HS-5 (cell line): ENCODE results near the gene LUC7L3.
"Not testable (repeated sequence)": the region's sequence is repeated elsewhere in the genome, so short reads cannot be mapped to it uniquely, and the experiment has no call there.

Experiments used
- DNase-seq: peaks from one replicate; pipeline ENCODE4 v3.0.0-alpha.2; 2012; ENCODE audit warnings: low read depth

Gene LUC7L3

DNA sequence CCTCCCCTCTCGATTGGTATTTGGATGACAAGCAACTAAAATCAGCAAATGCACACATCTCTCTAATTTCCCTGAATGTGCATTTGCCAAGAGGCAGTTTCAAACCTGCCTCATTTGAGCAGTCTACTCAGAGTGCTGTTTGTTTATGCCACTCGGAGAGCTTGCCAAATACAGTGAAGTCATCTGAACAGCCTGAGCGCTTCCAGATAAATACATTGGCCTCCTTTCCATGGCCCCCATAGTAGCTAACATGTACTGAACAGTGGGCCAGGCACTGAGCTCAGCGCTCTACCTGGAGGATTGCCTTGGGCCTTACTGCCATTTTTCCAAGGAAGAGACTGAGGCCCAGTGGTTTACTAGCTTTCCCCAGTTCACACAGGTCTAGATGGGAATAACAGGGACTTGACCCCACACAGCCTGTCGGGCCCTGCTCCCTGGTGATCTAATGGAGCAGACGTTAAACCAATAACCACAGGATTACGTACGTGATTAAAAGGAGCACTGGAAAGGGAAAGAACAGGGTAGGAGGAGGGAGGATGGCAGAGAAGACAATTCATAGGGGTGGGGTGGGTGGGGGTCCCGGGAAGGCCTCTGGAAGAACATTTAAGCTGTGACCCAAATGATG lies 66.7 kb downstream of the LUC7L3 start:
- DNase-seq = no peak

DNA sequence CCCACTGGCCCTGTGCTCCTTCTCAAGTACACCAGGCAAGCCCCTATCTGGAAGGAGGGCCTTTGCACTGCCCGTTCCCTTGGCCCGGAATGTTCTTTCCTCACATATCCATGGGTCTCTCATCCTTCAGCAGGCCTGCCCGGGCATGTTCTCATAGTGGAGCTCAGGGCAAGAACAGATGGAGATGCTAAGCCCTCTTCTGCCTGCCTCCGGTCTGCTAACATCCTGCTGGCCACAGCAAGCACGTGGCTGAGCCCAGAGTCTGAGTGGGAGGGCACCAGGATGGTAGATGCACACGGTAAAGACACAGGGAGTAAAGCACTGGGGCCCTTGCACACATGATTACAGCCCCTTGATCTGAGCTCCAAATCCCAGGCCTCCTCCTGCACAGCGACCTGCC lies 67.7 kb downstream of the LUC7L3 start:
- no peak for DNase-seq

DNA sequence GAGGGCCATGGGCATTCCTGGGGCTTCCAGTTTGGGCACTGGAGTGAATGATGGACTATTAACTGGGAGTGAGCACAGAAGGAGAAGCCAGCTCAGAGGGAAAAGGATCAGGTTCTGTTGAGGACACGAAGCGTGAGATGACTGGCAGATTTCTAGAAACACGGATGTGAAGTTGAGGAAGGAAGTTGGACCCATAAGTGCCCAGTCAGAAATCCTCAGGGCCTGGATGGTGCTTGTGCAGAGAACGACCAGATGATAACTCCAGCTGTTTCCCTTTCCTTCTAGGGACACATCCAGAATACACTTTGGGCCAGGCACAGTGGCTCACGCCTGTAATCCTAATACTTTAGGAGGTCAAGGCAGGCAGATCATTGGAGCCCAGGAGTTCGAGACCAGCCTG lies 71.2 kb downstream of the LUC7L3 start:
- no peak for DNase-seq

DNA sequence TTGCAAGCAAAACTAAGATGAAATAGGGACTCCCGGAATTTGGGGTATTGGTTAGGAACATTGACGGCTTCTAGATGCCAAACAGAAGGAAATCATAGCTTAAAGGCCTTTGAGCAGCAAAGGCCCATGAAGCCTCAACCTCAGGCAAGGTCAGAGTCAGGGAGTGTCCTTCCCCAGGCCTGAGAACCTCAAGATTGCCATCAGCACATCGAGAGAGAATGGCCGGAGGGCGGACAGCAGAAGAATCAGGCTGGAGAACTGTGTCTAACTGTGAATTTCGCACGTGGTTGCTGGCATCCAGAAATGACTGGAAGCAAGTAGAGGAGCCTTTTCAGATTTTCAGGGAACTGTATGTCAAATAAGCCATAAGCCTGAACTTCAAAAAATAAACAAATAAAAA lies 72.7 kb downstream of the LUC7L3 start:
- DNase-seq = no peak

DNA sequence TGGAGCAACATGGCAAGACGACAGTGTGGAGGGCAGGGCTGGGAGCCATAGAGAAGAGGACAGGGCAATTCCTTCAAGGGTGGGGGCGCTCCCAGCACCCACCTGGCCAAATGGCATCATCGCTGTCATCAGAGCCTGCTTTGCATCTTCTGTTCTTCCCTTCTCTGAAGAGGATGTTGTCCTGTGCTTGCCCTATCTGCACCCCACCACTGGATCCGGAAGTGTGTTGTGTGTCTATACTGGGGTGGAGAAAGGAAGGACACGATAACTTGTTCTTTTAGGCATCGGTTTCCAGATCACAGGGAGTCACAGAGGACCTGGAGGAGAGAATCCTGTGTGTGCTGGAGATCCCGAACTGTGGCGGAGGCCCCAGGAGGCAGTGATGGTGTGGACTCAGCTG lies 73.6 kb downstream of the LUC7L3 start:
- DNase-seq = no peak

DNA sequence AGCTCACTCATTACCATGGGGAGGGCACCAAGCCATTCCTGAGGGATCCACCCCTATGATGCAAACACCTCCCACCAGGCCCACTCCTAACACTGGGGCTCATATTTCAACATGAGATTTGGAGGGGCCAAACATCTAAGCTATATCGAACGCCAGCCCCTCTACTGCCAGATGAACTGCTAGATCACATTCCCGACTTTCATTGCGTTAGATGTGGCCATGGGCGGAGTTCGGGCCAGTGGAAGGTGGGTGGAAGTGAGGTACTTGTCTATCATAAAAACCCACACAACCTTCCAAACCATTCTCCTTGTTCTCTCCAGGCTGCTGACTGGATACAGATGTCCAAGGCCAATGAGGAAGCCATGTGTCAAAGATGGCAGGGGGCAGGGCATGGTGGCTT lies 75.0 kb downstream of the LUC7L3 start:
- no peak for DNase-seq

DNA sequence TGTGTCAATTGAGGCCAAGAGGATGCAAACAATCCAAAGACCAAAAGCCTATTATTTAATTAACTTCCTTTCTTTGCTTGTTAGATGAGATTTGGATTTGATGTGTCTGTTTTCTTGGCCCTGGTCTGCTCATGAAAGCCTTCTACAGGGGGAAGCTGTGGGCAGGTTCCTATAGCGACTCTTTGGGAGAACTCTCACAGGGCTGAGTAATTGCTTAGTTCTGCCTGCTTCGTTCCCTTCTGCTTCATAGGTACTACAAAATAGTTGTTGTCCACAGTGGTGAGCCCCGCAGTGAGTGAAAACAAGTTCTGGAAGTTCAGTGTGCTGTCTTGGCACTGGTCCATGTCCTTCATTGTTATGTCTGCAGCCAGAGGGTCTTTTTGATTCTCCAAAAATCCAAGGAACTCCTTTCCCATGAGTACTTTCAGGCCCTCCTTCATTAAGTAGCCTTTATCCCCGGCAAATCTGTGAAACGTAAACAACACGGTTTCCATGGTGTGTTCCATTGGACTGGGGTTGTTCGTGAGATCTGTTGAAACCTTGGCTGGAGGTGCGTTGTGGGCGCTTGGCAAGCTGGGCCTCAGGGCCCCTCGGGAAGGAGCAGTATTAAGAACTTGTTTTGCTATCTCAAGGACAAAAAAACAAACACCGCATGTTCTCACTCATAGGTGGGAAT lies 77.9 kb downstream of the LUC7L3 start:
- no peak for DNase-seq

DNA sequence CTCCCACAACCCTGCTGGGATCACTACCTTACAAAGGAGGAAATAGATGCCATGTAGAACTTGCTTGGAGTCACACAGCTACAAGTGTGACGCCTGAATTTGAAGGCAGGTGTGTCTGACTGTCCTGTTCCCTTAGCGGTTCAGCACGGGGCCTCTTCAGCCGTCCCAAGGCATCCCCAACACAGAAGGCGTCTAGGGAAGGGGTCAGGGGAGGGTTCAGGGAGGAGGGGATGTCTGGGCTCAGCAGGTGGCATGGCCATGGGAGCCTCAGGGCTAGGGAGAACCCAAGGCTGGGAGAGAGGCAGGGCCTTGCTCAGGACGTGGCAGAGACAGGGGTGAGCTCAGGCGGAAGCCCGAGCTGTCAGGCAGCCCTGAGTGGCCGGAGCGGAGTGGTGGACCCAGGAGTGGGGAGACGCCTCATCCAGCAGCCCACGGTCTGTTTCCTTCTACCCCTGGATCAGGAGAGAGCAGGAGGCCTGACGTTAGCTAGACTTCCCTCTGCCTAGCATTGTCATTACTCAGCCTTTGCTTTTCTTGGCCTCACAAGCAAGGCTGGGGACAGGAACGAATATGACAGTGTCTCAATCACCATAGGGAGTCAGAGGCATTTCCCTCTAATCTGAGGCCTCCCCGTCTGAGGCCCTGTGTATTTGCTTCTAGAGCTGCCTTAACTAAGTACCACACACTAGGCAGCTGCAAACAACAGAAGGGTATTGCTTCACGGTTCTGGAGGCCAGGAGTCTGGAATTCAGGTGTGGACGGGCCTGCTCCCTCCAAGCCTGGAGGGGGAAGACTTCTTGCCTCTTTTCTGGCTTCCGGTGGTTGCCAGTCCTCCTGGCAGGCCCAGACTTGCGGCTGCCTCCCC lies 79.3 kb downstream of the LUC7L3 start:
- no peak for DNase-seq

DNA sequence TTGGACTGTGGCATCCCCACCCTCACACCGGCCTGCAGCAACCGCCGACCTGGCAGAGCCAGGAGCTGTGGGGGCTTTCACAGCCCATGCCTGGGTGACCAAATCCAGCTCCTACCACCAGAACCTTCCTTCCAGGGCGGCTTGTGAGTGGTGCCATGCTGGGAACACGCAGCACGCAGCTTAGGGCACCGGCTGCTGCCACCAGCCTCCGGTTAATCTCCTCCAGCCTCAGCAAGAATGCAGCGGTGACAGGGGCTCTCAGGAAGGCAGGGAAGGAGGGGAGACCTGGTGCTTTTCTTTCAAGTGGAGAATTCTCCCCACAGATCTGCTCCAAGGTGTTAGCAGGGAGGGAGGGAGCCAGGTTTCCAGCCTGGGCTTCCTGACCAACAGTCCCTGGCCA lies 80.2 kb downstream of the LUC7L3 start:
- DNase-seq = no peak

DNA sequence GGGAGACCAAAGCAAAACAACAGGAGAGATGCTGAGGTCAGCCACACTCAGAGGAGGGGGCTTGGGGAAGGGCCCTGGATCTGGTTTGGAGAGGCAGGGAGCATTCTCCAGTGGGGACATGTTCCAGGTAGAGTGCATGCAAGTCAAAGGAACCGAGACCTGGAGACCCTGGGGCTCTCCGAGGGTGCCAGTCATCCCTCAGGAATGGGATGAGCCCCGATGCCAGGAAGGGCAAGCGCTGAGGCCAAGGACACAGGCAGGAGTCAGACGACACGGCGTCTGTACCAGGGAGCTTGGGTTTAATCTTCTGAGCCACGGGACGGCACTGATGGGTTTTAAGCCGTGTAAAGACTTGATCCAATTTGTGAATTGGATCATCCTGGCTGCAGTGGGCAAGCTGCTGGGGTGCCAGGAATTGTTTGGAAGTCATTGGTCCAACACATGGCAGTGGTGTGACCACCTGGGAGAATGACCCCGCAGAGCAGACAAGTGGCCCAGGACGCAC lies 80.8 kb downstream of the LUC7L3 start:
- DNase-seq = no peak

DNA sequence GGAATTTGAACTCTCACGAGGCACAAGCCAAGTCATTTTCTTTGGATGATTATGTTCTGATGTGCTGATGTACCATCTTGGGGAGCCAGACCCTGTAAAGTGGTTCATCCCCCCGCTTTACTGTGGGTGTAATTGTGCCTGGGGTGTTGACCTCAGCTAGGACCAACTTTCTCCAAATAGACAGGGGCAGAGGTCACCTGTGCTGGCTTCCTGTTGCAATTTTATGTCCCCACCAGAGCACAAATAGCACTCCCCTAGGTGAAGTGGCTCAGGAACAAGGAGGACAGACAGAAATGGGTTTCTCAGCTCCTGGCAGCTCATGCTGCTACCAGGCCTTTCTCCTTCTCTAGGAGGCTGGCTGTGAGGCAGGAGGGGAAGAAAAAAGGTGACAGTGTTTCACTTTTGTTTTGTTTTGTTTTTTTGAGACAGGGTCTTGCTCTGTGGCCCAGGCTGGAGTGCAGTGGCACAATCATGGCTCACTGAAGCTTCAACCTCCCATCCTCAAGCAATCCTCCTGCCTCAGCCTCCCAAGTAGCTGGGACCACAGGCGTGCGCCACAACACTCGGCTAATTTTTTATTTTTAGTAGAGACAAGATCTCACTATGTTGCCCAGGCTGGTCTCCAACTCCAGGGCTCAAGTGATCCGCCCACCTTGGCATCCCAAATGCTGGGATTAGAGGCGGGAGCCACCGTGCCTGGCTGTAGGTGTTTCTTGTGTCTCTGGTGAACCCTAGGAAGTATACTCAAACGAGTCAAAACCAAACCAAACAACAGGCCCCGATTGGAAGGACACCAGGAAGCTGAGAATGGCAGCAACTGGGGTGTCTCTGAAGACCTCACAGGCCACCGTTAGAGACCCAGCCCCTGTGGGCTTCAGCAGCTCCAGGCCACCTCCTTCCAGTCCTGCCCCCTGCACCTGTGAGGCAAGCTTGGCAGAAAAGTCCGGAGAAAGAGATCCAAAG lies 83.5 kb downstream of the LUC7L3 start:
- no peak for DNase-seq

DNA sequence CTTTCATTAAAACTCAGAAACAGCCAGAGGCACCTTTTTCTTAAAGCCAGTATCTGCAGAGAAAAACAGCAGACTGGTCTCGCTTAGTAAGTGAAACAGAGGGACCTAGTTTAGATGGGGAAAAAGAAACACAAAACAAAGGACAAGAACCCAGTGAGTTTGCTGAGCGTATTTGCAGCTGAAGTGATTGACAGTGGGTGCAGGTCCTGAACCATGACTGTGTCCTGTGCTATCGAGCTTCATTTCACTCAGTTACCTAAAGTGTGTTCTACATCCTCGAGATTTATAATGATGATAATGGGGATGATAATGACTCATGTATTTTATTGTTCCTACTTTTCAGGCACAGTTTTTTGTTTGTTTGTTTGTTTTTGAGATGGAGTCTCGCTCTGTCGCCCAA lies 84.3 kb downstream of the LUC7L3 start:
- no peak for DNase-seq

DNA sequence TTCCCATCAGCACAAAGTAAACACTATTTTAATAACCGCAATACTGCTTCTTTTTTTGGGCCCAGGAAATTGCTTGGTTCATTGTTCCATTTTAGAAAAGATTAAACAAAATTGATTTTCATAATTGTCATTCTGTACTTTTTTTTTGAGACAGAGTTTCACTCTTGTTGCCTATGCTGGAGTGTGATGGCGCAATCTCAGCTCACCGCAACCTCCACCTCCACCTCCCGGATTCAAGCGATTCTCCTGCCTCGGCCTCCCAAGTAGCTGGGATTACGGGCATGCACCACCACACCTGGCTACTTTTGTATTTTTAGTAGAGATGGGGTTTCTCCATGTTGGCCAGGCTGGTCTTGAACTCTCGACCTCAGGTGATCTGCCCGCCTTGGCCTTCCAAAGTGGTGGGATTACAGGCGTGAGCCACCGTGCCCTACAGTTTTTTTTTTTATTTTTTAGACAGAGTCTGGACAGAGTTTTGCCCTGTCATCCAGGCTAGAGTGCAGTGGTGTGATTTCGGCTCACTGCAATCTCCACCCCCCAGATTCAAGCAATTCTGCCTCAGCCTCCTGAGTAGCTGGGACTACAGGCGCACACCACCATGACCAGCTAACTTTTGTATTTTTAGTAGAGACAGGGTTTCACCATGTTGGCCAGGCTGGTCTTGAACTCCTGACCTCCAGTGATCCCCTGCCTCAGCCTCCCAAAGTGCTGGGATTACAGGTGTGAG lies 85.5 kb downstream of the LUC7L3 start:
- not testable (repeated sequence) for DNase-seq

DNA sequence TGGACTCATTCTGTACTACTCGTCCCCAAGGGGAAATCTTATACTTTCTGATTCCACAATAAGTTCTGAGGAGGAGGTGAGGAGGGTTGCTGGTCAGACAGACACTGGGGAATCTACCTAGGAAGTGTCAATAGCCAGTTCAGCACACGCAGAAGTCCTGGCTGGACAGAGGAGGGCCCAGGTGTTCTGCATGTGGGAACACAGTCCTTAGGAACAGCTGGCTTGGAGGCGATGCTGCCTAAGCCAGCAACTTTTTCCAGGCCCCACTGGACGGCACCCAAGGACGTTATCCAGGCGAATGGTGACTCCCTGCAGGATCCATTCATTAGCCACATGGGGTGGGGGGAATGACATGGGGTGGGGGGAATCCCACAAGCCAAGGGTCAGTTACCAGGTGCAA lies 86.1 kb downstream of the LUC7L3 start:
- no peak for DNase-seq
